UCSD-AML1 (cell line): ENCODE results near the gene RFK.
"Not testable (repeated sequence)": the region's sequence is repeated elsewhere in the genome, so short reads cannot be mapped to it uniquely, and the experiment has no call there.

Source experiments
- DNase-seq: peaks from one replicate; lab custom pipeline; 2025; ENCODE audit not compliant: unreplicated experiment; lab: John Stamatoyannopoulos, UW

The RFK gene

GRCh38 chr9:76394195-76394959 is at the start of gene RFK:
Gene RFK (minus strand): TSS chr9:76394426. CDS start chr9:76394171, 255 bp downstream.
- peak; percentile 94 for DNase-seq

GRCh38 chr9:76443887-76444286 is 49.7 kb upstream of the RFK start:
- no peak for DNase-seq

GRCh38 chr9:76441551-76442322 is 47.5 kb upstream of the RFK start:
- no peak for DNase-seq

- no peak for DNase-seq
Measured at GRCh38 chr9:76438841-76439588, 44.8 kb upstream of the RFK start.

GRCh38 chr9:76437017-76437699 is 42.9 kb upstream of the RFK start:
- DNase-seq: not testable (repeated sequence)

- DNase-seq: not testable (repeated sequence)
Measured at GRCh38 chr9:76434897-76435296, 40.7 kb upstream of the RFK start.

- no peak for DNase-seq
Measured at GRCh38 chr9:76433836-76434235, 39.6 kb upstream of the RFK start.

- no peak for DNase-seq
Measured at GRCh38 chr9:76433406-76433805, 39.2 kb upstream of the RFK start.

- DNase-seq: no peak
Measured at GRCh38 chr9:76431601-76432000, 37.4 kb upstream of the RFK start.

- no peak for DNase-seq
Measured at GRCh38 chr9:76426807-76427419, 32.7 kb upstream of the RFK start.

- DNase-seq: no peak
Measured at GRCh38 chr9:76425677-76426453, 31.6 kb upstream of the RFK start.

- DNase-seq: no peak
Measured at GRCh38 chr9:76424491-76424890, 30.3 kb upstream of the RFK start.

GRCh38 chr9:76423216-76424177 is 29.3 kb upstream of the RFK start:
- DNase-seq: no peak

- no peak for DNase-seq
Measured at GRCh38 chr9:76419782-76420380, 25.7 kb upstream of the RFK start.

GRCh38 chr9:76417394-76417793 is 23.2 kb upstream of the RFK start:
- no peak for DNase-seq

- no peak for DNase-seq
Measured at GRCh38 chr9:76415731-76416130, 21.5 kb upstream of the RFK start.

GRCh38 chr9:76415154-76415553 is 20.9 kb upstream of the RFK start:
- DNase-seq: no peak

GRCh38 chr9:76414661-76415060 is 20.4 kb upstream of the RFK start:
- no peak for DNase-seq
